Inferior parietal cortex (tissue), 1 donor: ENCODE results near the gene LPAR3.

Experiments used
- DNase-seq: peaks from one replicate; pipeline ENCODE4 v3.0.0-alpha.2; 2016; ENCODE audit errors: extremely low spot score

LPAR3 gene

DNA sequence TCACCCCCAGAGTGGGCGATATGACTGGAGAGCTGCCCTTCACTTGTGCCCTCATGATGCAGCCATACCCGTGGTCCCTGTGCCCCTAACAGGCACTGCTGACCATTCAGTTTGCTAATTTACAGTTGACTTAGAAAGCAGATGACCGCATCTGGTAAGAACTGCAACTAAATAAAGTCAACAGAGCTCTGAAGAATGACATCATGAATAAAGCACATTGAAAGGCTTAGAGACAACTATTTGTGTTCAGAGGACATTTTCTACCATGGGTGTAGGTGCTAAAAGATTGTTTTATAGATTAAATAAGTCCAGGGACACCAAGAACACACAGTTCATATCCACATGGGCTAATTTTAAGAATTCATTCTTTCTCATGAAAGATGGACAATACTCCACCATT is 65.5 kb downstream of the LPAR3 start:
- DNase-seq = no peak

GRCh38 chr1:84825161-84825560 is 67.8 kb downstream of the LPAR3 start:
- DNase-seq = no peak

- no peak for DNase-seq
These were observed 69.0 kb downstream of the LPAR3 start for GRCh38 chr1:84823991-84824390.

GRCh38 chr1:84823511-84823910 is 69.5 kb downstream of the LPAR3 start:
- no peak for DNase-seq

- DNase-seq = no peak
These were observed 82.7 kb downstream of the LPAR3 start for GRCh38 chr1:84810343-84810742.

- DNase-seq = no peak
These were observed 84.0 kb downstream of the LPAR3 start for GRCh38 chr1:84809023-84809422.

DNA sequence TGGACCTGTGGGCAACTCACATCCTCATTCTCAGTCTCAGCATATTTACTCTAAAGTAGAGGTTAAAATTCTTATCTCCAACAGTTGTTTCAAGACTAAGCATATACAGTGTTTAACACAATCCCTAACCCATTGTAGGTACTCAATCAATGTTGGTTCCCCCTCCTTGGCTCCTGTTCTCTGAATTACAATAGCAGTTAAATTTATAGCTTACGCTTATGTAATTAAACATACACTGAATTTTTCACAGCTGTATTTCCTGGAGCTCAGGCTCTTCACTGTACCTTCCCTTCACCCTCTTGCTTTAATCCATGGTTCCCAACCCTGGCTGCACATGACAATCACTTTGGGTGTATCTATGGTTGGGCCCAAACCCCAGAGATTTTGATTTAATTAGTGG is 89.4 kb downstream of the LPAR3 start:
- no peak for DNase-seq

GRCh38 chr1:84802567-84803232 is 90.3 kb downstream of the LPAR3 start:
- DNase-seq = no peak

DNA sequence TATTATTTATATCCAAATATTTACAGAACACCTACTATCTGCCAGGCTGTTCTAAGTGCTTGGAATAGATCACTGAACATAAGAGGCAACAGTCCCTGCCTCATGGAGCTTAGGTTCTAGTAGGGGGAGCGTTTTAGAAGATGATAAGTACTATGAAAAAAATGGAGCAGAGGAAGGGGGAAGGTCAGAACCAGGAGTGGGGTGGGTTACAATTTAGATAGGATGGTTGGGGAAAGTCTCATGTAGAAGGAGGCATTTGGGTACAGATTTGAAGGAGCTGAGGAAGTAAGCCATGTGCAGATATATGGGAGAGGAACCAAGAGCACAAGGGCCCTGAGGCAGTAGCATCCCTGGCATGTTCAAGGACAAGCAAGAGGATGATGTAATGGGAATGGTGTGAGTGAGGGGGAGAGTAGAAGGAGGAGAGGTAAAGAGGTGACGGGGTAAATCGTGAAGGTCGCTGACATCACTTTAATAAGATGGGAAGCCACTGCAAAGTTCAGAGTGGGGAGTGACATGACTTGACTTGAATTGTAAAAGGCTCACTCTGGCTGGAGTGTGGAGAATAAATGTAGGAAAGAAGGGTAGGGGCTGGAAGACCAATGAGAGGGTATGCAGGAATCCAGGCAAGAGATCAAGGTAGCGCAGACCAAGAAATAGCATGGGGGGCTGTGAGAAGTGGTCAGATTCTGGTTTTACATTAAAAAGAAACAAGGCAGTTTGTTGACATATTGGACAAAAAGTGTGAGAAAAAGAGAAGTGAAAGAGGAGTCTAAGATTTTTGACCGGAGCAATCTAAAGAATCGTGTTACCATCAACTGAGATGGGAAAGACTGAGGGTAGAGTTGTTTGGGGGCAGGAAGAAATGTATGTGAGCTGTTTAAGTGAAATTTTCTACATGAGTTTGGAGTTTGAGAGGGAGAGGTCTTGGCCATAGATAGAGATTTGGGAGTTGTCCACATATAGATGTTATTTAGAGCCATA is 92.6 kb downstream of the LPAR3 start:
- DNase-seq = no peak

DNA sequence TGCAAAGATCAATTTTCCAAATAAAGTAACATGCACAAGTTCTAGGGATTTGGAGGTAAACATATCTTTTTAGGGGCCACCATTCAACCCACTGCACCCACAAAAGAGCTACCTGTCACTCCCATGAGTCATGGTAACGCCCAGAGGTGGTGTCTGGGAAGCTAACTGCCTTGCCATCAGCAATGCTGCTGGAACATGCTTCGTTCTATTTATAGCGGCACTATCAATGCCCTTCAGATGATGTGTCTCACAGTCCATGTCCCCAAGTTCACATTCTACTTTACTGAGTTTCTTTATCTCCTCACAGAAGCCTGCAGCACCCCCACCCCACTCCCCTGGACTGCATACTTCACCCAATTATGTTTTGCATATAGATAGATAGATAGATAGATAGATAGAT is 95.4 kb downstream of the LPAR3 start:
- DNase-seq = no peak

DNA sequence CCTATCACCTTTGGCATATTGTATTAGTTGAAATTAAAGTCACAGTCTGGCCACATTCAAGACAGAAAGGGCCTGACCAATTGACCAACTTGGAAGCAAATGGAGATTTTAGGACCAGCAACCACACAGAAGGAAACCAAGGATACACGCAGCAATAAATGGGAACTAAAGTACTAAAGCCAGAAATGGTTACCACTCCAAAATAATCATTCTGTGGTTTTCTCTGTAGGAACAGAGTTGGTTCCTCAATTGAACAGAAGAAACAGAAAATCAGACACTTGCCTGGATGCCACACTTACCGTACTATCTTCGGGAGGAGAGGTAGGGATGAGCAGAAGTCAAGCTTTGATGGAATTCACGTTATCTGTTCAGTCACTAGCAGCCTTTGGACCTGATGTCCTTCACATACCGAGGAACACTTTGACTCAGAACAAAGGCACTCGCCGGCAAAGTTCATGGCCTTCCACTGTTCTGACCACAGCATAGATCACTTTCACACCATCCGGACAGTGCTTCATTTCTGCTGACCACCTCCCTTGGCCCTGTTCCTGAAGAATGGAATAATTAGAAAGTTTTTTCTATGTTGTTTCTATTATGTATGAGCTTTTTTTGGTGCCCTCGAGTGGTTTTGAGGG is 96.9 kb downstream of the LPAR3 start:
- DNase-seq = no peak

GRCh38 chr1:84795213-84795612 is 97.8 kb downstream of the LPAR3 start:
- no peak for DNase-seq

- DNase-seq = no peak
These were observed 100.6 kb downstream of the LPAR3 start for GRCh38 chr1:84792421-84792820.

DNA sequence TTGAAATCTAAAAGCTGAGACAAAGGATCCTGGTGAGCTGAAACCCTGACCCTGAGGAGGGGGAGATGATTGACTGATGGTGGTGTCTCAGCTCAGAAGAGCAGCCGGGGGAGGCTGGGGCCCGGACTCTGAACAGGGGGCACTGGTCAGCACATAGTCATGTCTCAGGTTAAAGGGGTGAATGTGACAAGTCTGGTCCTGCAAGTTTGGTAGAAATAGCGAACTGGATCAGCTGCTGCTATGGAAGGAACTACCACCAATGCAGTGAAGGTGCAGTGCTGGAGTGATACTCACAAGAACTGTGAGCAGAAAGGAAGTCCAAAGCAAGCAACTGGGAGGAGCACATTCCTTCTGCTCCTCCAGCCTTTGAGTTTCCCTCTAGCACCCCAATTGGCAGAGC is 104.0 kb downstream of the LPAR3 start:
- DNase-seq = no peak

DNA sequence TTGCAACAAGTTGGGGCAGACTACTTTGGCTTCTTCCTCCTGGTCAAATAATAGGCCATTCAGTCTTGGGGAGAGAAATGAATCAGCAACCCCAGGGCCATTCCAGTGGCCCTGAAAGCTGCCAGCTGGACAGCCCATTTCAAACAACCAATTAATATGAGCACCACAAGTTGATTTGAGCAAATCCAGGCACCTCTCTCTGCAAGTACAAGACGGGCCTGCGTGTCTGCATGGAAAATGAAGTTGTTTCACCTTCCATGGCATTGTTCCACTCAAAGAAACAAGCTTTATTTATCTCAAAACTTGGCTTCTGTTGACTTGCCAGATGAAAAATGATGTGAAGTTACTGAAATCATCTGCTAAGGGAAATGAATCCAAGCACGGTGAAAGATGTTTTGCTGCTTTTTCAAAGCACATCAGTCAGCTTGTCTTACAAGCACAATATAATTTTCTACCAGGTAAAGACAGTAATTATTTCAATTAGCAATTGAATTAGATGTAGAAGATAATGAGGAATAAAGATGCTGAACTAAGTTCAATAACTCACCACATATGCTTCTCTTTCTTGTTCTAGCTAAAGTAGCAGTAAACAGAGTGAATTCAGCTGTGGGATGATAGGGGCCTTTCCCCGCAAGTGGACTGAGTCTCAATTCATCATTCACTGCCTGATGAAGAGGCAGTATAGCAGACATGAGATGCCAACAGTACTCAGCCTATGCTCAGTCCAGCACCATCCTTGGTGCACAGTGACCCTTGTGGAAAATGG is 107.6 kb downstream of the LPAR3 start:
- DNase-seq = no peak

- DNase-seq = no peak
These were observed 110.1 kb downstream of the LPAR3 start for GRCh38 chr1:84782881-84783280.

DNA sequence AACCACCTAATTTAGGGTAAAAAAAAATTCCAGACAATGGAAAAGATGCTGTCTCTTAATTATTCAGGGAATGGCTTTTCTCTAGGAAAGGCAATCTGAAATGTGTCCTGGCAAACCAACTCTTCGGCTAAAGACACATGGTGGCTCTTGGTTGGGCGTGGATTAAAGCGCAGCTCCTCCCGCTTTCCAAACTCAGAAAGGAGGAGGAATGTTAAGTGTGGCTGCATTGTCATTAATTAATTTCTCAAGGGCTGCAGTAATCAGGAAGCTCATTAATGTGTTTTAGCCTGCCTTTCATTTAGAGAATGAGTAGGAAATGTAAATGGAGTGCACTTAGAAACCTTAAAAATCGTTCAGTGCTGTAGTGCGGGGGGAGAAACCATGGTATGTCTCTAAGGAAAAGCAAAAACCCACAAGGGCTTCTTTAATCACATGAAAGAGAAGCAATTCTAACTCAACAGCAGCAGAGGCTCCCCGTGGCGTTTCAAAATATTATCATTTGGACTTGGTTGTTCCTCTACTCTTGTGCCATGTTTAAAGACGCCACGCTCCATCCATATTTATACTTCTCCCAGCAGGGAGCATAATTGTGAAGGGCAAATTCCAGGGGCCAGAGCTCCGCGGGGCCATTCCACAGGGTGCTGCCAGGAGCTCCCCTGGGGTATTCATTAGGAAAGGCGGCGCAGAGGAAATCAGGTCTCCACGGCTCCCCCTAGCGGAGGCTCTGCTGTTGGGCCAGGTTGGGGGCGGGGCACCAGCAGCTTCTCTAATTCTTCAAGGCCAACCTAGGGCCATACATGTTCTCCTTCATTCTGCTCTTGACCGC is 110.8 kb downstream of the LPAR3 start:
- no peak for DNase-seq

DNA sequence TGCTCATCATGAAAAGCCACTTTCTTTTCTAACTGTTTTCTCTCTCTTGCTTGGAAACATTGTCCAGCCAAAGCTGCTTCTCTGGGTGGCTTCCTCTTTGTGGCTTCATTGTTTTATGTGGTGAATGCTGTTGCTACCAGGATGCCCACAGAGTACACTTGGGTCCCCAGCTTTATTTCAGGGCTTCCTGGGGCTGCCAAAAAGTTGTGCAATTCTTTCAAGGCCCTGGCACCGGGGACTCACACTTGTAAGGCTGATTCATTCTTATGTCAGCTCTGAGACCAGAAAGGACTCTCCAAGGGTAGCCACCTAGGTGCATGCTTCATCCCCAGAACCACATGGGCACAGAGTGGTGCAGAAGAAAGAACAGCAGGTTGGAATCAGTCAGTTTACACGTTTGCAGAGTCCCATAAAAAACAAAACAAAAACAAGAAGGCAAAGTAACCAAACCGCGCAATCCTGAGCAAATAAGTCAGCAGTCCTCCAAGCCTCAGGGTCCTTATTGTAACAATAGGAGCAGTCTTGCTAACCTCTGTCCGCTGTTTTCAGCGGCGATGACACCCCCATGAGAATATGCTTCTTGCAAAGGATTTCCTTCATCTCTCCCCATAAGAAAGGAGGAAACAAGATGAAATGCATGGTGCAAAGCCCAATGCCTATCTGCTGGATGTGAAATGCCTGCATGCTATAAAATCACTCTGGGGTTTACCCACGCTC is 112.8 kb downstream of the LPAR3 start:
- no peak for DNase-seq

DNA sequence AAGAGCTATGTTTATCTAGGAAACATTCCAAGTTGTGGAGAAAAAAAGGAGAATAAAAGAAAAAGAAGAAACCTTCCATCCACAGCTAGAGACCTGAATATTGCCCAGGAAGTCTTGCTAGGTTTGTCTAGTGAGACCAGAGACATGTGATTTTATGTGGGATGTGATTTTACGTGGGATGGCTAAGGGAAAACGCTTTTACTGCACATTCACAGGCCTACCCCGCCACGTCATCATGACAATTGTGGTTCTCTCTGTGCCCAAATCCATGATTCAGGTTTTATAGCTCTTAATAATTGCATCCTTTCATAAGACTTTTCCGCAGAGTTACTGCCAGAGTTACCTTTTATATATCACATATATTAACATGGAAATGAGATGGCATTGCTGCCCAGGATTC is 116.4 kb downstream of the LPAR3 start:
- DNase-seq = no peak

DNA sequence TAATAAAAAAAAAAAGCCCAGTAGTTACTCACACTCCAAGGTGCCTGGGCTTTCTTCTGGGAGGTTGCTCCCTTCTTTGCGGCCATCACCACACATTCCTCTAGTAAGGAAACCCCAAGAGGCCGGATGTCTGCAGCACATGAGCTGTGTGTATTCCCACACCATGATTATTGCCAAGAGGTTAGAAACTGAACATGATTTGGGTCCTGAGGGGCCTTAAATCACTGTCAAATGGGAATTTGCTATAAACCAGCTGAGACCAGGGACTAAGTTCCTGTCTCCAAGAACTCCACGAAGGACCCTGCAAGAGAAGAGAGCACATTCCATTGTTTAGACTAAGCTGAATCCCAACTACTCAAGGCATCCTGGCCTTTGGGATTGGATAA is 117.5 kb downstream of the LPAR3 start:
- no peak for DNase-seq
